HepG2 (cell line): ENCODE measurements around the gene RAN. TPM values are rescaled to one million over a fixed set of nuclear protein-coding genes. Genes with fewer than 3 reads are reported as not detected.

Source experiments
- ATAD3A ChIP-seq: sonication (generic); formaldehyde crosslinking; IDR thresholded peaks from 2 replicates; pipeline ENCODE4 v1.4.0; 2020; ENCODE audit warnings: missing genetic modification reagents
- CHD4 ChIP-seq: fragments of 200-600 bp; sonication (generic); IDR thresholded peaks from 2 replicates; pipeline ENCODE4 v1.7.0; 2017; ENCODE audit warnings: mild to moderate bottlenecking, low read length, borderline replicate concordance
- EED ChIP-seq: sonication (generic); formaldehyde crosslinking; IDR thresholded peaks from 2 replicates; pipeline ENCODE4 v1.5.0; 2020; ENCODE audit warnings: mild to moderate bottlenecking, missing genetic modification reagents
- HCFC1 ChIP-seq: fragments of 150-350 bp; IDR thresholded peaks from 2 replicates; pipeline ENCODE4 v1.6.1; 2014; ENCODE audit warnings: low read depth, low read length
- HMG20B ChIP-seq: conservative IDR thresholded peaks from 2 replicates; pipeline ENCODE4 v1.6.1; 2016; ENCODE audit warnings: missing genetic modification reagents, missing compliant biosample characterization
- KLF9 ChIP-seq: IDR thresholded peaks from 2 replicates; pipeline ENCODE4 v1.6.1; 2016; ENCODE audit warnings: low read depth
- MIER3 ChIP-seq: IDR thresholded peaks from 2 replicates; pipeline ENCODE4 v1.6.1; 2016; ENCODE audit warnings: missing compliant biosample characterization, borderline replicate concordance
- NCOR1 ChIP-seq: fragments of 200-600 bp; sonication (generic); IDR thresholded peaks from 2 replicates; pipeline ENCODE4 v1.7.0; 2017; ENCODE audit warnings: antibody characterized with exemption, low read length, borderline replicate concordance
- NFKBIZ ChIP-seq: IDR thresholded peaks from 2 replicates; pipeline ENCODE4 v1.6.1; 2018; ENCODE audit warnings: missing genetic modification reagents, missing compliant biosample characterization
- NR3C1 ChIP-seq: sonication (generic); formaldehyde crosslinking; IDR thresholded peaks from 2 replicates; pipeline ENCODE4 v1.4.0; 2020; ENCODE audit warnings: missing genetic modification reagents
- PHF20 ChIP-seq: sonication (generic); formaldehyde crosslinking; IDR thresholded peaks from 2 replicates; pipeline ENCODE4 v1.5.0; 2020; ENCODE audit warnings: mild to moderate bottlenecking, missing genetic modification reagents
- RELA ChIP-seq: sonication (generic); formaldehyde crosslinking; IDR thresholded peaks from 2 replicates; pipeline ENCODE4 v1.4.0; 2020; ENCODE audit warnings: missing genetic modification reagents
- SMARCC2 ChIP-seq: fragments of 450-650 bp; IDR thresholded peaks from 2 replicates; pipeline ENCODE4 v1.6.1; 2017; ENCODE audit warnings: antibody characterized with exemption, mild to moderate bottlenecking
- TCF12 ChIP-seq, 2 experiments: fragments of 450-650 bp in 1 of 2; sonication (generic) in 1 of 2; formaldehyde crosslinking in 1 of 2; IDR thresholded peaks; 2 replicates each; pipeline versions ENCODE4 v1.6.1 to v1.8.0; 2017 to 2022; ENCODE audit warnings: antibody characterized with exemption in 1 of 2, mild to moderate bottlenecking in 1 of 2, missing genetic modification reagents in 1 of 2, moderate library complexity in 1 of 2
- TEAD3 ChIP-seq: optimal IDR thresholded peaks from 2 replicates; pipeline ENCODE3; 2016; ENCODE audit warnings: borderline replicate concordance
- TOE1 ChIP-seq: sonication (generic); formaldehyde crosslinking; IDR thresholded peaks from 2 replicates; pipeline ENCODE4 v1.4.0; 2020; ENCODE audit warnings: mild to moderate bottlenecking, missing genetic modification reagents
- YY1 ChIP-seq: IDR thresholded peaks from 2 replicates; pipeline ENCODE4 v1.6.1; 2011; ENCODE audit warnings: low read length, low read depth, moderate library complexity, mild to moderate bottlenecking; ENCODE audit not compliant: insufficient read depth, insufficient replicate concordance
- ZBTB2 ChIP-seq: sonication (generic); formaldehyde crosslinking; IDR thresholded peaks from 2 replicates; pipeline ENCODE4 v1.8.0; 2022; ENCODE audit warnings: low read depth, missing genetic modification reagents
- ZBTB3 ChIP-seq: sonication (generic); formaldehyde crosslinking; IDR thresholded peaks from 2 replicates; pipeline ENCODE4 v1.4.0; 2020; ENCODE audit warnings: low read depth, mild to moderate bottlenecking, moderate library complexity, missing genetic modification reagents, borderline replicate concordance
- ZNF205 ChIP-seq: IDR thresholded peaks from 2 replicates; pipeline ENCODE4 v1.6.1; 2018; ENCODE audit warnings: missing biosample characterization, missing genetic modification reagents
- ZNF3 ChIP-seq: IDR thresholded peaks from 2 replicates; pipeline ENCODE4 v1.7.0; 2017; ENCODE audit warnings: inconsistent platforms
- ZNF484 ChIP-seq: sonication (generic); formaldehyde crosslinking; IDR thresholded peaks from 2 replicates; pipeline ENCODE4 v1.5.1; 2020; ENCODE audit warnings: mild to moderate bottlenecking, low read depth, missing genetic modification reagents, borderline replicate concordance
- ZNF598 ChIP-seq: sonication (generic); formaldehyde crosslinking; IDR thresholded peaks from 2 replicates; pipeline ENCODE4 v1.5.1; 2020; ENCODE audit warnings: mild to moderate bottlenecking, missing genetic modification reagents, borderline replicate concordance
- ZNF7 ChIP-seq: IDR thresholded peaks from 2 replicates; pipeline ENCODE4 v1.6.1; 2016; ENCODE audit warnings: missing biosample characterization, missing genetic modification reagents
- ZNF724P ChIP-seq: sonication (generic); formaldehyde crosslinking; IDR thresholded peaks from 2 replicates; pipeline ENCODE4 v1.8.0; 2022; ENCODE audit warnings: missing genetic modification reagents, borderline replicate concordance
- ZNF776 ChIP-seq: sonication (generic); formaldehyde crosslinking; IDR thresholded peaks from 2 replicates; pipeline ENCODE4 v1.4.0; 2020; ENCODE audit warnings: mild to moderate bottlenecking, missing genetic modification reagents
- polyA plus RNA-seq, 8 experiments: library from polyadenylated mRNA; depleted of rRNA in 3 of 8; stranded (reverse) in 7 of 8; unstranded in 1 of 8; fragments of >200 nt; fragmentation: Illumina TruSeq in 4 of 8; extraction: Trizol in 4 of 8; gene quantifications; 2 replicates each; pipeline versions ENCODE4 v1.2.1 to v1.2.3, GENCODE V29; 2011 to 2016; ENCODE audit warnings: low read depth in 4 of 8, missing spikeins in 1 of 8, mixed read lengths in 1 of 8; ENCODE audit not compliant: insufficient read depth in 1 of 8
- total RNA-seq, 5 experiments: library from RNA; depleted of rRNA; stranded (reverse); fragments of >200 nt; fragmentation: Illumina TruSeq; extraction: Trizol; gene quantifications; 2 replicates each; pipeline ENCODE4 v1.2.3, GENCODE V29; 2016; ENCODE audit warnings: low read depth in 1 of 5
- TF ChIP-seq, protein P1 (sequence below): sonication (generic); formaldehyde crosslinking; IDR thresholded peaks from 2 replicates; pipeline ENCODE4 v1.4.0; 2020; ENCODE audit warnings: missing genetic modification reagents

Gene RAN
- total and polyA plus RNA-seq, 2 of the 13 experiments (the other 11 are each of a cell fraction or from before 2014, with no cell fraction given): 1,335 to 1,630 TPM

- TF ChIP-seq HMG20B (CRISPR knock-in tag) (no peak), ZNF7 (CRISPR knock-in tag) (no peak), SMARCC2 (no peak), TCF12 (IDR thresholded peaks at IDR 0.05) (no peak), TCF12 (CRISPR knock-in tag; IDR thresholded peaks at IDR 0.05) (no peak; the same call in 1 of the 2 replicates), ZBTB3 (CRISPR knock-in tag) (no peak), TOE1 (peak; percentile 56; the same call in 1 of the 2 replicates), ZNF205 (CRISPR knock-in tag) (0 out of 2 replicates have a peak, but pooled peaks have one; percentile 50), ZBTB2 (CRISPR knock-in tag) (peak; percentile 95), EED (CRISPR knock-in tag) (no peak), ZNF724P (0 out of 2 replicates have a peak, but pooled peaks have one; percentile 35), MIER3 (CRISPR knock-in tag) (no peak), NFKBIZ (no peak; the same call in 1 of the 2 replicates), CHD4 (peak; percentile 74), ZNF3 (CRISPR knock-in tag) (no peak), YY1 (peak; percentile 88), PHF20 (no peak; the same call in none of the 2 replicates), RELA (CRISPR knock-in tag) (no peak), KLF9 (no peak), NR3C1 (CRISPR knock-in tag) (no peak), ZNF598 (CRISPR knock-in tag) (no peak), NCOR1 (no peak), ZNF484 (CRISPR knock-in tag) (no peak), HCFC1 (no peak; the same call in 1 of the 2 replicates), TEAD3 (CRISPR knock-in tag) (peak; percentile 53), ATAD3A (CRISPR knock-in tag) (no peak), ZNF776 (CRISPR knock-in tag) (peak; percentile 21; the same call in 1 of the 2 replicates)
- TF ChIP-seq, protein P1, sequence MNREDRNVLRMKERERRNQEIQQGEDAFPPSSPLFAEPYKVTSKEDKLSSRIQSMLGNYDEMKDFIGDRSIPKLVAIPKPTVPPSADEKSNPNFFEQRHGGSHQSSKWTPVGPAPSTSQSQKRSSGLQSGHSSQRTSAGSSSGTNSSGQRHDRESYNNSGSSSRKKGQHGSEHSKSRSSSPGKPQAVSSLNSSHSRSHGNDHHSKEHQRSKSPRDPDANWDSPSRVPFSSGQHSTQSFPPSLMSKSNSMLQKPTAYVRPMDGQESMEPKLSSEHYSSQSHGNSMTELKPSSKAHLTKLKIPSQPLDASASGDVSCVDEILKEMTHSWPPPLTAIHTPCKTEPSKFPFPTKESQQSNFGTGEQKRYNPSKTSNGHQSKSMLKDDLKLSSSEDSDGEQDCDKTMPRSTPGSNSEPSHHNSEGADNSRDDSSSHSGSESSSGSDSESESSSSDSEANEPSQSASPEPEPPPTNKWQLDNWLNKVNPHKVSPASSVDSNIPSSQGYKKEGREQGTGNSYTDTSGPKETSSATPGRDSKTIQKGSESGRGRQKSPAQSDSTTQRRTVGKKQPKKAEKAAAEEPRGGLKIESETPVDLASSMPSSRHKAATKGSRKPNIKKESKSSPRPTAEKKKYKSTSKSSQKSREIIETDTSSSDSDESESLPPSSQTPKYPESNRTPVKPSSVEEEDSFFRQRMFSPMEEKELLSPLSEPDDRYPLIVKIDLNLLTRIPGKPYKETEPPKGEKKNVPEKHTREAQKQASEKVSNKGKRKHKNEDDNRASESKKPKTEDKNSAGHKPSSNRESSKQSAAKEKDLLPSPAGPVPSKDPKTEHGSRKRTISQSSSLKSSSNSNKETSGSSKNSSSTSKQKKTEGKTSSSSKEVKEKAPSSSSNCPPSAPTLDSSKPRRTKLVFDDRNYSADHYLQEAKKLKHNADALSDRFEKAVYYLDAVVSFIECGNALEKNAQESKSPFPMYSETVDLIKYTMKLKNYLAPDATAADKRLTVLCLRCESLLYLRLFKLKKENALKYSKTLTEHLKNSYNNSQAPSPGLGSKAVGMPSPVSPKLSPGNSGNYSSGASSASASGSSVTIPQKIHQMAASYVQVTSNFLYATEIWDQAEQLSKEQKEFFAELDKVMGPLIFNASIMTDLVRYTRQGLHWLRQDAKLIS: no peak
Observed at GRCh38 chr12:130871286-130872178, at the start of gene RAN (continued).
